ENCODE measurements around the gene CACNA2D1.

DNA sequence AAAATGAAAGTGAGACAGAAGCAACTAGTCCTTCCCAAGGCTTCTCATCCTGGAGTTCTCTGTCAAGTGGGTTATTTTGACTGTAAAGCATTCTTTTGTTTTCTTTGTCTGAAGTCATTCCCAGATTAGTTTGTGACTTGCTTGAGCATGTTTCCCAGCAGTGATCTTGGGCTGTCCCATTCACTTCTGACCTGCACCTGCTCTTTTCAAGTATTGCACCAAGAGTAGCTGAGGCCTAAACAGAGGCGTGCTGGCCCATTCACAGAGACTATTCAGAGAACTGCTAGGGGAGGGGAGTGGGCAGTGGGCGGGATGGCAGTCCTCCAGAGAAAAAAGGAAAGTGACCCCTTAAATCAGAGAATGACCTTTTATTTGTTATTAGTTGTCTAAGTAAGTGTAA lies 61.3 kb downstream of the CACNA2D1 start:
- TF ChIP-seq, protein P1, sequence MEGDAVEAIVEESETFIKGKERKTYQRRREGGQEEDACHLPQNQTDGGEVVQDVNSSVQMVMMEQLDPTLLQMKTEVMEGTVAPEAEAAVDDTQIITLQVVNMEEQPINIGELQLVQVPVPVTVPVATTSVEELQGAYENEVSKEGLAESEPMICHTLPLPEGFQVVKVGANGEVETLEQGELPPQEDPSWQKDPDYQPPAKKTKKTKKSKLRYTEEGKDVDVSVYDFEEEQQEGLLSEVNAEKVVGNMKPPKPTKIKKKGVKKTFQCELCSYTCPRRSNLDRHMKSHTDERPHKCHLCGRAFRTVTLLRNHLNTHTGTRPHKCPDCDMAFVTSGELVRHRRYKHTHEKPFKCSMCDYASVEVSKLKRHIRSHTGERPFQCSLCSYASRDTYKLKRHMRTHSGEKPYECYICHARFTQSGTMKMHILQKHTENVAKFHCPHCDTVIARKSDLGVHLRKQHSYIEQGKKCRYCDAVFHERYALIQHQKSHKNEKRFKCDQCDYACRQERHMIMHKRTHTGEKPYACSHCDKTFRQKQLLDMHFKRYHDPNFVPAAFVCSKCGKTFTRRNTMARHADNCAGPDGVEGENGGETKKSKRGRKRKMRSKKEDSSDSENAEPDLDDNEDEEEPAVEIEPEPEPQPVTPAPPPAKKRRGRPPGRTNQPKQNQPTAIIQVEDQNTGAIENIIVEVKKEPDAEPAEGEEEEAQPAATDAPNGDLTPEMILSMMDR (IDR thresholded peaks at IDR 0.05) = no peak
- TF ChIP-seq EZH2 (IDR thresholded peaks at IDR 0.05) = no peak

Data from neural progenitor cell (in vitro differentiated cells).